Measurements from ENCODE around the gene GABARAPL1. TPM values are rescaled to one million over a fixed set of nuclear protein-coding genes. Genes with fewer than 3 reads are reported as not detected.
"Not testable (repeated sequence)": the region's sequence is repeated elsewhere in the genome, so short reads cannot be mapped to it uniquely, and the experiment has no call there.

GABARAPL1 gene
- total RNA-seq, 1 donor from 2014 or later: 4.0 TPM

DNA sequence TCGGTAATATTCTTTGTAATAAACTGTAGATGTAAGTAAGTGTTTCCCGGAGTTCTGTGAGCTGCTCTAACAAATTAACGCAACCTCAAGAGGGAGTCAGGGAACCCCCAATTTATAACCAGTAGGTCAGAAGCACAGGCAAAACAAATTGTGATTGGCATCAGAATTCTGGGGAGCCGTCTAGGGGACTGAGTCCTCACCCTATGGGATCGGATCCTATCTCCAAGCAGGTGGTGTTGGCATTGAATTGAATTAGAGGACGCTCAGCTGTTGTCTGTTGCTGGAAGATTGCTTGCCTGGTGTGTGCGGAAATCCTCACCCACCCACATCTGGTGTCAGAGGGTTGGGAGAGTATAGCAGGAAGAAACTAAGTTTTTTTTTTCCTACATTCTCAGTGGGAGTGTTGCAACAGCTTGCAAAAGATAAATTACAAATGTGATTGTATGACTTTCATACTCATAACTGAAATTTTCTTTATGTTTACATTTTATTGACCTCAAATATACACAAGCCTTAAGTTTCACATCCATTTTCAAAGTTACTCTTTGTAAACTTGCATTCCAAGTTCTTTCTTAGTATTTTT, 28.3 kb upstream of the GABARAPL1 start:
- no peaks in the 10 kb centered on the region for H3K36me3 Mint-ChIP-seq (ENCODE audit: low read depth)
- H3K27ac Mint-ChIP-seq: no peak overlapping the region
- peaks cover 18% of the 10 kb centered on the region for H3K27me3 Mint-ChIP-seq (ENCODE audit: low read depth)
- intact Hi-C loops (cut with micrococcal nuclease): no loop called here
- H3K9me3 Mint-ChIP-seq: no peaks in the 10 kb centered on the region
- no peak for DNase-seq (ENCODE audit: low spot score)
- no peaks in the 10 kb centered on the region for H3K4me1 Mint-ChIP-seq (ENCODE audit: low read depth)
- no peak overlapping the region for H3K4me3 Mint-ChIP-seq (ENCODE audit: low read depth)

DNA sequence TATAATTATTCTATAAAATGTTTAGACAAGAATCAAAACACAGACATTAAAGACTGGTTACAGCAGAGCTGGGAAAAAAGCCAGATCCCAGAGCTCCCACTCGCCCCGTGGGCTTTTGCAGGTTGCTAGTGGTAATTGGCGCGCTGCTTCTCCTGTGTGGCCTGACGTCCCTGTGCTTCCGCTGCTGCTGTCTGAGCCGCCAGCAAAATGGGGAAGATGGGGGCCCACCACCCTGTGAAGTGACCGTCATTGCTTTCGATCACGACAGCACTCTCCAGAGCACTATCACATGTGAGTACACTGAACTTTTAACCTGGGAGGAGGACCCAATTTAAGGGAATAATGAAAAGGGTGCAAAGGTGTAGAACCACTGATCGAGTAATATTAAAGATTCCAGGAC, 26.4 kb upstream of the GABARAPL1 start:
- Mint-ChIP-seq H3K27ac (no peak overlapping the region), H3K4me1 (ENCODE audit: low read depth) (peaks cover 2% of the 10 kb centered on the region), H3K9me3 (no peaks in the 10 kb centered on the region), H3K27me3 (ENCODE audit: low read depth) (peaks cover 26% of the 10 kb centered on the region), H3K36me3 (ENCODE audit: low read depth) (no peaks in the 10 kb centered on the region), H3K4me3 (ENCODE audit: low read depth) (no peak overlapping the region)
- no peak for DNase-seq (ENCODE audit: low spot score)
- intact Hi-C loops (cut with micrococcal nuclease): no loop called here

DNA sequence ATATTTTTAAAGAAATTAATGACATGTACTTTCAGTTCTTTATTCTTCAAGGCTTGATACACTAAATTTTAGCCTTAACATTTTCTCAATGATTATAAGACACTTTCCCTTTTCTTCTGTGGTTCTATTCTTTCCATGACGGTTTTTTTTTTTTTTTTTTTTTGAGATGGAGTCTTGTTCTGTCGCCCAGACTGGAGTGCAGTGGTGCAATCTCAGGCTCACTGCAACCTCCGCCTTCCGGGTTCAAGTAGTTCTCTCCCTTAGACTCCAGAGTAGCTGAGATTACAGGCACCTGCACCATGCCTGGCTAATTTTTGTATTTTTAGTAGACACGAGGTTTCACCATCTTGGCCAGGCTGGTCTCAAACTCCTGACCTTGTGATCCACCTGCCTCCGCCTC, 25.7 kb upstream of the GABARAPL1 start:
- H3K4me1 Mint-ChIP-seq (ENCODE audit: low read depth); intact Hi-C loops (cut with micrococcal nuclease); H3K27ac Mint-ChIP-seq; DNase-seq (ENCODE audit: low spot score); H3K36me3 Mint-ChIP-seq (ENCODE audit: low read depth); H3K4me3 Mint-ChIP-seq (ENCODE audit: low read depth); H3K9me3 Mint-ChIP-seq: not testable (repeated sequence)
- peaks cover 28% of the 10 kb centered on the region for H3K27me3 Mint-ChIP-seq (ENCODE audit: low read depth)

DNA sequence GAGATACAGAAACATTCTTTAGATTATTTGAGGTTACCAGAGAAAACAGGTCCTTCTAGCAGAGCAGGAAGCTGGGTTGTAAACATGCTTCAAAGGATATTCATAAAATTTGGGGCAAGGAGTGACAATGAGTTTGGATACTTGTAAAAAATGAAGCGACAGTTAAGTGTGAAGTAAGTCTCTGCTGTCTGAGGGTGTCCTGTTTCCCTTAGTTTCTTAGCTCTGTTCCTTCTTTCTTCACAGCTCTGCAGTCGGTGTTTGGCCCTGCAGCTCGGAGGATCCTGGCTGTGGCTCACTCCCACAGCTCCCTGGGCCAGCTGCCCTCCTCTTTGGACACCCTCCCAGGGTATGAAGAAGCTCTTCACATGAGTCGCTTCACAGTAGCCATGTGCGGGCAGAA, 23.0 kb upstream of the GABARAPL1 start:
- Mint-ChIP-seq H3K27me3 (ENCODE audit: low read depth) (peaks cover 31% of the 10 kb centered on the region), H3K4me3 (ENCODE audit: low read depth) (no peak overlapping the region), H3K4me1 (ENCODE audit: low read depth) (peaks cover 2% of the 10 kb centered on the region), H3K36me3 (ENCODE audit: low read depth) (no peaks in the 10 kb centered on the region), H3K9me3 (no peaks in the 10 kb centered on the region), H3K27ac (no peak overlapping the region)
- intact Hi-C loops (cut with micrococcal nuclease): loop anchor here (2.0 to 5.0 kb wide), 2 partner anchors 37 to 177 kb away; partner anchors contain the start of gene CLEC12B
- DNase-seq (ENCODE audit: low spot score): no peak

DNA sequence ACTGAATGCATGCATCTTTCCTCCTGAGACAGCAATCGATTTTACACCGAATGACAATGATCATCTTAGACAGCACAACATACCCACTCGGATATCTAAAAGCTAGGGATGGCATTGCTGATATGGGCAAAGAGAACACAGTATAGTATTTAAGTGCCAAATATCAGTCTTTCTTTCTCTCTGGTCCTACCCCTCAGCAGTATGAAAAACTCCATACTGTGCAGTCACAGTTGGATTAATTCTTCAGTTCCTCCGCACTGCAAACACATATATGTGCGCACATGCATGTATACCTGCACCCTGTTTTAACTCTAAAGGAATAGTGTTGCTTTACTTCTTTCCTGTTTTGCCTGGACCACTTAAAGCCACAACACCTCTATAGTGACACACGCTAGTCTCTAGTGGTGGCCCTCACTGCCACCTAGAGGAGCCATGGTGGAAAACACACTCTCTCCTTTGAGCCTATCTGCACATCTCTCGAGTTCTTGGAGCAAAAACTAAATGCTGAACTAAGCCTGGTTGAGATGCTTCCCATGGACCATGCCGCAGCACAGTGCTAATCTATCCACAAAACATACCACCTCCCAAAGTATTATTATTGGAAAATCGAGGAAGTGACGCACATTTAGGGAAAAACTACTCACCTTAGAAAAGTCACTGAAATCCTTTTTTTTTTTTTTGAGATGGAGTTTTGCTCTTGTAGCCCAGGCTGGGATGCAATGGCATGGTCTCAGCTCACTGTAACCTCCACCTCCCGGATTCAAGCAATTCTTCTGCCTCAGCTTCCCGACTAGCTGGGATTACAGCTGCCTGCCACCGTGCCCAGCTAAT, 21.9 kb upstream of the GABARAPL1 start:
- Mint-ChIP-seq H3K36me3 (ENCODE audit: low read depth) (no peaks in the 10 kb centered on the region), H3K27ac (no peak overlapping the region), H3K4me3 (ENCODE audit: low read depth) (no peak overlapping the region), H3K4me1 (ENCODE audit: low read depth) (peaks cover 2% of the 10 kb centered on the region), H3K9me3 (no peaks in the 10 kb centered on the region), H3K27me3 (ENCODE audit: low read depth) (peaks cover 35% of the 10 kb centered on the region)
- DNase-seq (ENCODE audit: low spot score): peak; percentile 18
- intact Hi-C loops (cut with micrococcal nuclease): loop anchor here (2.0 to 5.0 kb wide), 2 partner anchors 38 to 178 kb away; partner anchors contain the start of gene CLEC12B

DNA sequence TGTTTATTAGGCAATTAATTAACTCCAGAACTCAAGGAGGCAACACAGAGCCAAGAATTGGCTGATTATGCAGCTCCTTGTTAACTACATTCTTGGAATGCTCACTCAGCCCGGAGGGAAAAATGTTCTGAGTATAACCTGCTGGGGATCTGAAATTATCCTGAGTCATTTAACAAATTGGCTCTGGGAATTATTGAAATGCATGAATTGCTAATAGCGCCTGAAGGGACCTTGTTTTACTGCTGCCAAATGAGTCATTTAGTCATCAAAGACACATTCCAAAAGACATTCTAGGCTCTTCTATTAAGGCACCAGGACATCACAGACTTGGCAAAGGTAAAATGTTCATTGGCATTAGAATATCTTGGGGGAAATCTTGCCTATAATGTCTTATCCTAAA, 20.8 kb upstream of the GABARAPL1 start:
- no peaks in the 10 kb centered on the region for H3K36me3 Mint-ChIP-seq (ENCODE audit: low read depth)
- H3K27ac Mint-ChIP-seq: no peak overlapping the region
- no peaks in the 10 kb centered on the region for H3K9me3 Mint-ChIP-seq
- peaks cover 2% of the 10 kb centered on the region for H3K4me1 Mint-ChIP-seq (ENCODE audit: low read depth)
- H3K4me3 Mint-ChIP-seq (ENCODE audit: low read depth): no peak overlapping the region
- DNase-seq (ENCODE audit: low spot score): no peak
- peaks cover 33% of the 10 kb centered on the region for H3K27me3 Mint-ChIP-seq (ENCODE audit: low read depth)
- intact Hi-C loops (cut with micrococcal nuclease): loop anchor here (2.0 to 5.0 kb wide), 2 partner anchors 39 to 180 kb away; partner anchors contain the start of gene CLEC12B

DNA sequence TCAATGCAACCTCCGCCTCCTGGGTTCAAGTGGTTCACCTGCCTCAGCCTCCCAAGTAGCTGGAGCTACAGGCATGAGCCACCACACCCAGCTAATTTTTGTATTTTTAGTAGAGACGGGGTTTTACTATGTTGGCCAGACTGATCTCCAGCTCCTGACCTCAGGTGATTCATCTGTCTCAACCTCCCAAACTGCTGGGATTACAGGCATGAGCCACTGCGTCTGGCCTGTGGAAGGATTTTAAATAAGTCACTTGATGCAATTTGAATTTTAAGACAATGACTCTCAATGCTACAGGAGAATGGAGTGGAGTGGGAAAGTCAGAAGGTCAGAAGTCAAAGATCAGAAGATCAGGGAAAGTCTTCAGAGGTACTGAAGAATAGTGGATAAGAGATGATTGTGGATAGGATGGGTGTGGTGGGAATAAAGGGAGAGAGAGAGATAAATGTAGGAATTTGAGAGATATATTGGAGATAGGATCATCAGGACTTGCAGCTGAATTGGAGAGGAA, 18.5 kb upstream of the GABARAPL1 start:
- Mint-ChIP-seq H3K27me3 (ENCODE audit: low read depth) (peaks cover 33% of the 10 kb centered on the region), H3K4me3 (ENCODE audit: low read depth) (no peak overlapping the region), H3K4me1 (ENCODE audit: low read depth) (peaks cover 2% of the 10 kb centered on the region), H3K9me3 (no peaks in the 10 kb centered on the region), H3K27ac (no peak overlapping the region), H3K36me3 (ENCODE audit: low read depth) (no peaks in the 10 kb centered on the region)
- DNase-seq (ENCODE audit: low spot score): no peak
- intact Hi-C loops (cut with micrococcal nuclease): loop anchor here (5.0 kb wide), 1 partner anchor 182 kb away; the partner anchor contains the start of gene CLEC12B

DNA sequence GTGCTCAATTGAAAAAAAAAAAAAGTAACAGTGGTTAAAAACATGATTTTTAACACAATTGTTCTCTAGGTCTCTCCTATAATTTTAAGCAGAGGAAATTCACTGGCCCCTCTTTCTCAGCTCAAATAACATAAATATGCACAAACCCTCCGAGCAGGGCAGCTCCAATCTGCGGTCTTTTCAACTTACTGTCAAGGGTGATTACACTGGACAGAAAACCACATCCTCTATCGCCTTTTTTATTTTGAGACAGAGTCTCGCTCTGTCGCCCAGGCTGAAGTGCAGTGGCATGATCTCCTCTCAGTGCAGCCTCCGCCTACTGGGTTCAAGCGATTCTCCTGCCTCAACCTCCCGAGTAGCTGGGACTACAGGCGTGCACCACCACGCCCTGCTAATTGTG, 16.5 kb upstream of the GABARAPL1 start:
- DNase-seq (ENCODE audit: low spot score): no peak
- H3K27ac Mint-ChIP-seq: no peak overlapping the region
- no peaks in the 10 kb centered on the region for H3K9me3 Mint-ChIP-seq
- no peaks in the 10 kb centered on the region for H3K36me3 Mint-ChIP-seq (ENCODE audit: low read depth)
- peaks cover 22% of the 10 kb centered on the region for H3K27me3 Mint-ChIP-seq (ENCODE audit: low read depth)
- H3K4me3 Mint-ChIP-seq (ENCODE audit: low read depth): no peak overlapping the region
- intact Hi-C loops (cut with micrococcal nuclease): no loop called here
- no peaks in the 10 kb centered on the region for H3K4me1 Mint-ChIP-seq (ENCODE audit: low read depth)

DNA sequence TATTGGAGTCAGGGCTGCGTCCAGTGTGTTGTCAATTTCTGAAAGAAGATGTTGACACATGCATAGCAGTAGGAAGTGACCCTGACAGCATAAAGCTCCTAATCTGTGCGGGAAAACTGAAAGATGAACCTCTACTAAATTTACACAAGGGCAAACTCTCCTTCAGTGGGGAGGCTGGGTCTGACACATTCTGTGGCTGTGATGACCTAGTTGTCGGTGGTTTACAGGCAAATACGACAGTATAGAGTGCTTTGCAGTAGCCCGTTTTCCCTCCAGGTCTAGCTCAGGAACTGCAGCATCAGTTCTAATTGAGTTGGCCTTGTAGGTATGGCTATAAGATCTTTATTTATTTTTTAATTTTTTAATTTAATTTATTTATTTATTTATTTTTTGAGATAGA, 14.8 kb upstream of the GABARAPL1 start:
- DNase-seq (ENCODE audit: low spot score): no peak
- no peaks in the 10 kb centered on the region for H3K9me3 Mint-ChIP-seq
- H3K27me3 Mint-ChIP-seq (ENCODE audit: low read depth): peaks cover 17% of the 10 kb centered on the region
- intact Hi-C loops (cut with micrococcal nuclease): no loop called here
- no peak overlapping the region for H3K4me3 Mint-ChIP-seq (ENCODE audit: low read depth)
- H3K27ac Mint-ChIP-seq: no peak overlapping the region
- H3K4me1 Mint-ChIP-seq (ENCODE audit: low read depth): no peaks in the 10 kb centered on the region
- H3K36me3 Mint-ChIP-seq (ENCODE audit: low read depth): no peaks in the 10 kb centered on the region

DNA sequence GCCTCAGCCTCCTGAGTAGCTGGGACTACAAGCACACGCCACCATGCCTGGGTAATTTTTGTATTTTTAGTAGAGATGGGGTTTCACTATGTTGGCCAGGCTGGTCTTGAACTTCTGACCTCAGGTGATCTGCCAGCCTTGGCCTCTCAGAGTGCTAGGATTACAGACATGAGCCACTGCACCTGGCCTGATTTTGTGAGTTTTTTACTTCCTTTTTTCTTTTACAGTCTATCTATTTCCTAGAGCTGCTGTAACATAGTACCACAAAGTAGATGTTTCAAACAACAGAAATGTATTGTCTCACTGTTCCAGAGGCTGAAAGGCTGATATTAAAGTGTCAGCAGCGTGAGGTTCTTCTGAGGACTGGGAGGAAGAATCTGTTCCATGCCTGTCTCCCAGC, 8.2 kb upstream of the GABARAPL1 start:
- H3K4me3 Mint-ChIP-seq (ENCODE audit: low read depth); intact Hi-C loops (cut with micrococcal nuclease); DNase-seq (ENCODE audit: low spot score); H3K27ac Mint-ChIP-seq; H3K4me1 Mint-ChIP-seq (ENCODE audit: low read depth); H3K36me3 Mint-ChIP-seq (ENCODE audit: low read depth); H3K9me3 Mint-ChIP-seq: not testable (repeated sequence)
- peaks cover 35% of the 10 kb centered on the region for H3K27me3 Mint-ChIP-seq (ENCODE audit: low read depth)

DNA sequence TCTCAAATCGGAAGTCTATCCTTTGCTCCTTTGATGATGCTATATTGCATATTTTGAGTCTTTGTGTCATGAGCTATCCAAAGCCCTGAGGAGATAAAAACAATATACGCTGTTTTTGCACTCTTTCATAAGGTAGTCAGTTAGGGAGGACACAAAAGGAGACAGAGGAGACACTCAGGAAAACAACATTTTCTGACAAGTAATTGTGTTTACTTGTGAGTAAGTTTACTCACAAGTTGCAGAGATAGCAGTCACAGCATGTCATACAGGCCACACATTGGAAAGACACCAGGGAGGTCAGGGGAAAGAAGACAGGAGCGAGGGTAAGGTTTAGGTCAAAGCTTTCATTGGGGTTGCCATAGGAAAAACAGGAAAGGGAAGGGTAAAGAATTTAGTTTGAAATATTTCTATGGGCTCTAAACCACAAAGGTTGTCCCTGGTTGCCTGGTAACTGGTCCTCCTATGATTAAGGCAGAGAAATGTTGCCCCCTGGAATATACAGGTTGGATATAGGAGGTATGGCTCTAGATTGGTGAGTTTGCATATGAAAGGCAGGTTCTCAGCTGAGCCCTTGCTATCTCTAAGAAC, 7.4 kb upstream of the GABARAPL1 start:
- intact Hi-C loops (cut with micrococcal nuclease): no loop called here
- H3K27me3 Mint-ChIP-seq (ENCODE audit: low read depth): peaks cover 35% of the 10 kb centered on the region
- H3K4me3 Mint-ChIP-seq (ENCODE audit: low read depth): no peak overlapping the region
- no peaks in the 10 kb centered on the region for H3K36me3 Mint-ChIP-seq (ENCODE audit: low read depth)
- DNase-seq (ENCODE audit: low spot score): no peak
- no peak overlapping the region for H3K27ac Mint-ChIP-seq
- H3K9me3 Mint-ChIP-seq: no peaks in the 10 kb centered on the region
- H3K4me1 Mint-ChIP-seq (ENCODE audit: low read depth): no peaks in the 10 kb centered on the region

DNA sequence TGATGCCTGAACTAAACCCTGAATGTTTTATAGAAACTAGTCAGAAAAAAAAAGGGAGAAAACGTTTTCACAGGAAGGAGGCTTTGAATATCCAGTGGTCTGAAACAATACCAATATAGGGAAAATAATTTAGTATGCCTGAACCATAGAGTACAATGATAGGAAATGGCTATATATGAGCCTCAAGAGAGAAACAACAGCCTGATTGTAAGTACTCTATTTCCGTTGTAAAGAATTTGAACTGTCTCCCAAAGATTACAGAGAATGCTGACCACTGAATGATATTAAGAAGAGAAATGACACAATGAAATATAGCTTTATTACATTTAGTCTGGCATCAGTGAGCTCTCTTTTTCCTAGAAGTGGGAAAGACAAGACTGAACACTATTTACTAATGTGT, 5.5 kb upstream of the GABARAPL1 start:
- Mint-ChIP-seq H3K27me3 (ENCODE audit: low read depth) (peaks cover 33% of the 10 kb centered on the region), H3K4me1 (ENCODE audit: low read depth) (peaks cover 3% of the 10 kb centered on the region), H3K36me3 (ENCODE audit: low read depth) (no peaks in the 10 kb centered on the region), H3K27ac (no peak overlapping the region), H3K9me3 (no peaks in the 10 kb centered on the region), H3K4me3 (ENCODE audit: low read depth) (no peak overlapping the region)
- no peak for DNase-seq (ENCODE audit: low spot score)
- intact Hi-C loops (cut with micrococcal nuclease): no loop called here

DNA sequence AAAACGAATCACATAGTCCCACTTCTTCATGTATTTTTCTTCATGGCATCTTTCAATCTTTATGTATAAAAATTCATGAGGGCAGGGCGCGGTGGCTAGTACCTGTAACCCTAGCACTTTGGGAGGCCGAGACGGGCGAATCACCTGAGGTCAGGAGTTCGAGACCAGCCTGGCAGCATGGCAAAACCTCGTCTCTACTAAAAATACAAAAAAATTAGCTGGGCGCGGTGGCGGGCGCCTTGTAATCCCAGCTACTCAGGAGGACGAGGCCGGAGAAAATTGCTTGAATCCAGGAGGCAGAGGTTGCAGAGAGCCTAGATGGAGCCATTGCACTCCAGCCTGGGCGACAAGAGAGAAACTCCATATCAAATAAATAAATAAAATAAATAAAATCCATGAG, 2.5 kb upstream of the GABARAPL1 start:
- Mint-ChIP-seq H3K4me1 (ENCODE audit: low read depth) (peaks cover 26% of the 10 kb centered on the region), H3K27ac (no peak overlapping the region), H3K9me3 (no peaks in the 10 kb centered on the region), H3K27me3 (ENCODE audit: low read depth) (peaks cover 25% of the 10 kb centered on the region), H3K4me3 (ENCODE audit: low read depth) (no peak overlapping the region), H3K36me3 (ENCODE audit: low read depth) (no peaks in the 10 kb centered on the region)
- intact Hi-C loops (cut with micrococcal nuclease): loop anchor here (5.0 to 10.0 kb wide), 5 partner anchors 55 to 468 kb away; no protein-coding TSS in a partner anchor
- no peak for DNase-seq (ENCODE audit: low spot score)

Measured in activated T-helper 2 cell treated with anti-CD3 and anti-CD28 coated beads, Interferon-gamma antibody, Interleukin-2, Interleukin-4, amounts not matched to agents 10 μg/mL and 5 μg/mL and 100 μg/mL, durations not matched to agents 14 hours and 24 hours and 36 hours (primary cell).